VCaP (cell line): ENCODE results near the gene SDK2.

Experiments
- H3K27ac ChIP-seq: fragments of 450-650 bp; 2 replicates; pipeline ENCODE4 v1.5.1; 2017
- CTCF ChIP-seq: fragments of 450-650 bp; conservative IDR thresholded peaks from 2 replicates; pipeline ENCODE4 v1.5.1; 2017; ENCODE audit warnings: mild to moderate bottlenecking, moderate library complexity

The SDK2 gene

DNA sequence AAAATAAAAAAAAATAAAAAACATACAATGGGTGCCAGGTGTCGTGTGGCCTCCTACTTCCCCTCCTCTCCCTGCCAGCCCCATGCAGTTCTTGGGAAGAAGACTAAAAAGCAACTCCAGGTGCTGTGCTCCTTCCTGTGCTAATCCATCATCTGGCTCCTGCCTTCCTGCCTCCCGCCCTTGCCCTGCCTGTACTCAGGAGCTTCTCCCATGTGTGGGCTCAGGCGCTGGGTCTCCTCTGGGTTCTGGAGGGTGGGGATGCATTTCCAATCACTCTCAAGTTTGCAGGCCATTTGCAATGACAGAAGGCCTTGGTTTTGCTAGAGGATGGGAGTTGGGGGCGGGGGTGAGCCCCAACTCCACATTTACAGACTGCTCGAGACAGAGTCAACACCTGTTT, 122.9 kb downstream of the SDK2 start:
- H3K27ac ChIP-seq: no peak overlapping the region
- TF ChIP-seq CTCF: no peak

DNA sequence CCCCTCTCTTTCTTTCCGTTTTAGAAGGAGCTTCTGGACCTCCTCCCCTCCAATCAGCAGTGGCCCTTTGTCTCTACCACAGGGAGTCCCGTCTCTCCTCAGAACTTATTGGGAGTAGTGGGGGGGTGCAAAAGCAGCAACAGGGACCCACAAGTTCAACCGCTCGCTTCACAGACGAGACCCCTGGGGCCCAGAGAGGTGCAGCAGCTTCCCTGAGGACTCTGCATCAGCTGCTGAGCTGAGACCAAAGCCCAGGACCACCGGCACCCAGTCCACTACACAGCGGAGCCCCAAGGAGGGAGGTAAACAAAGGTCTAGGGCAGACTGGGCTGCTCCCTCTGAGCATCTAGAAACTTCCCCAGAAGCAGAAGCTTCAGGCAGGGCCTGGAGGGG, 123.9 kb downstream of the SDK2 start:
- TF ChIP-seq CTCF: no peak
- no peak overlapping the region for H3K27ac ChIP-seq

DNA sequence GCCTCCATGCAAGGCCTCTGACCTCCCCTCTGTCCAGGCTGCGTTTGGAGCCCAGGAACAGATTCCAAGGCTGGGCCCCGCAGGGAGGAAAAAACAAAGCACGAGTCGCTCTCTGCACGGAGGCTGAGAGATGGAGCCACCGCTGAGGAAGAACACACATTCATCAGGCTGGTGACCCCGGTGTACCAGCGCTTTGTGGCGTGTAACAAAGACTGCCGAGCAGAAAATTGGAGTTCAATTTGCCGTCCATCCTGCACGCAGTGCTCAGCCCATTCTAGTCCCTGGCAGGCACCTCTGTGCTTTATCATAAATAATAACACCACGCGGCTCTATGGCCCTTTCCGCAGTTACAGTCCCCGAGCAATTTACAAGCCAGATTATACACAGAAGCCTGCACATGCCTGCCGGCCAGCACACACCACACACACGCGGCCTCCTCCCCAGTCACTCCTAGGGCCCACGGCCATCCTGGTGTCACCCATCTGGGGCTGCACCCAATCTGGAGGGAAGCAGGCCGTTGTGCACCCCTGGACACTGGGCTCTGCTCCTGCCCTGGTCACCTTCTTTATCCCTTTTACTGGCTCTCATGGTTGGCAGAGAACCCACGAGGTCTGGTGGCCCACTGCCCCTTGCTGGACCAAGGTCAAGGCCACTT, 124.4 kb downstream of the SDK2 start:
- no peak for TF ChIP-seq CTCF
- no peak overlapping the region for H3K27ac ChIP-seq

GRCh38 chr17:73519011-73519410, 125.2 kb downstream of the SDK2 start:
- no peak for TF ChIP-seq CTCF
- H3K27ac ChIP-seq: no peak overlapping the region

DNA sequence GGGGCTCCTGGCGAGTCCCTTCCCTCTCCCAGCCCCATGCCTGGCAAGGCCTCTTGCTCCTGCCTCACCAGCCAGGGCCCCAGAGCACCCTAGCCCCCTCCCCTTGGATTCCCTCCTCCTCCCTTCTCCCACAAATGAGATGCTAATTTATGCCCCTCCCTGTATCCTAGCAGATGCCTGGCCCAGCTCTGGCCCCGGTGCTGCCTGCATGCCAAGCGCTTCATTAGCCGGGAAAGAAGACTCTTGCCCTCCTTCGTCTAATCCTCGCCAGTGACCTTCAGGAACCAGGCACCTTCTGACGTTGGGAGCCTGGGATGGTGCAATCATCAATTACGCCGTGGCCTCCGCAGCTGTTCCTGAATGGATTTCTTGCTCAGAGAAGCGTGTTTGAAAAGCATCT, 127.8 kb downstream of the SDK2 start:
- no peak overlapping the region for H3K27ac ChIP-seq
- TF ChIP-seq CTCF: no peak

- TF ChIP-seq CTCF: no peak
- H3K27ac ChIP-seq: no peak overlapping the region
Observed at GRCh38 chr17:73514146-73514863, 129.9 kb downstream of the SDK2 start.

DNA sequence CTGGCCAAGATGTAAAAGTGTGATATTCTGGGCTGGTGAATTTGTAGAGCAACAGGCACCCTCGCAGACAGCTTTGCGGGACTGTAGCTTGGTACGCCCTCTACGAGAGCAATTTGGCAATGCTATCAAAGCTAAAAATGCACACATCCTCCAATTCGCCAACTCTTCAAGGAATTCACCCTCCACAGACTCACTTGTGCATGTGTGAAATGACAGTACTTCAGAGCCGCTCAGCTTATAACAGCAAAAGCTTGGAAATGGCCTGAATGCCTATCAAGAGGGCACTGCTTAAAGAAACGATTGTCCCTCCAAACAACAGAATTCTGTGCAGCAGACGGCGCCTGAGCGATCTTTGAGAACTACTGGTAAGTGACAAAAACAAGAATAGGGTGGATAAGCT, 130.8 kb downstream of the SDK2 start:
- no peak for TF ChIP-seq CTCF
- no peak overlapping the region for H3K27ac ChIP-seq
